NCI-H446 treated with DMSO at 0.1 percent for 48 hours (cell line): Measurements from ENCODE around the gene DTNBP1.

Experiments
- DNase-seq: peaks from one replicate; lab custom pipeline; 2025; lab: John Stamatoyannopoulos, UW

Gene DTNBP1, protein sequence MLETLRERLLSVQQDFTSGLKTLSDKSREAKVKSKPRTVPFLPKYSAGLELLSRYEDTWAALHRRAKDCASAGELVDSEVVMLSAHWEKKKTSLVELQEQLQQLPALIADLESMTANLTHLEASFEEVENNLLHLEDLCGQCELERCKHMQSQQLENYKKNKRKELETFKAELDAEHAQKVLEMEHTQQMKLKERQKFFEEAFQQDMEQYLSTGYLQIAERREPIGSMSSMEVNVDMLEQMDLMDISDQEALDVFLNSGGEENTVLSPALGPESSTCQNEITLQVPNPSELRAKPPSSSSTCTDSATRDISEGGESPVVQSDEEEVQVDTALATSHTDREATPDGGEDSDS

DNA sequence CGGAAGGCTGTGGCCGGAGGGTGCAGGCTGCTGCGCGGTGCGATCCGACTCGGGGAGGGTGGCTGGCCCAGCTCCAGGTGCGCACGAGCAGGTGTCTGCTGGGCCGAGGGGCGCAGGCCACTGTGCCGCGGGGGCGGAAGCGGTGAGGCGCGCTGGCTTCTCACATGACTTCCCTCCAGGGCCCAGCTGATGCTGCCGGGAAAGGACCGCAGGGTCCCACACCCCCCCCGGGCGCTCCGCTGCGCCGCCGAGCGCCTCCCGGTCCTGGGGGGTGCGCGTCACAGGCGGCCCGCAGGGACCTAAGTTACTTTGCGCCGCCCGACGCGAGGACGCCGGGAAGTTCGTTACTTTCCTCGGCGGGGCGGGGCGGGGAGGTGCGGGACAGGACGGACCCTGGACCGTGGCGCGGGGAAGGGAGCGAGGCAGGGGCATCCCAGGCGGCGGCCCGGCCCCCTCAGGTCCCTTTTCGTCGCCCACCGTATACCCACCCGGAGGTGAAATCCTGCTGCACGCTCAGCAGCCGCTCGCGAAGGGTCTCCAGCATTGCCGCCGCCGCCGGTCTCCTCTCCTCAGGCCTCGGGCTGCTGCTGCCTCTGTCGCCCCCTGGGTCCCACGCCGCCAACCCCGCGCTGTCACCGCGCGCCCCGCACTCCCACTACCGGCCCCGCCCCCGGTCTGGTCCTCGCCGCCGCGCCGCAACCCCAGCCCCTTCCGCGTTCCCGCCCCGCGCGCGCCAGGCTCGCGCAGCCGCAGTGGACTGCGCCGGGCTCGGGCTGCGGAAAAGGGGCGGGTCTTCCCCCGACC, at the start of gene DTNBP1:
DTNBP1 (minus strand) TSS at position 703 of the 804 bp plus-strand sequence; CDS start at position 544, 159 bp downstream.
- DNase-seq, result peak; percentile 35

DNA sequence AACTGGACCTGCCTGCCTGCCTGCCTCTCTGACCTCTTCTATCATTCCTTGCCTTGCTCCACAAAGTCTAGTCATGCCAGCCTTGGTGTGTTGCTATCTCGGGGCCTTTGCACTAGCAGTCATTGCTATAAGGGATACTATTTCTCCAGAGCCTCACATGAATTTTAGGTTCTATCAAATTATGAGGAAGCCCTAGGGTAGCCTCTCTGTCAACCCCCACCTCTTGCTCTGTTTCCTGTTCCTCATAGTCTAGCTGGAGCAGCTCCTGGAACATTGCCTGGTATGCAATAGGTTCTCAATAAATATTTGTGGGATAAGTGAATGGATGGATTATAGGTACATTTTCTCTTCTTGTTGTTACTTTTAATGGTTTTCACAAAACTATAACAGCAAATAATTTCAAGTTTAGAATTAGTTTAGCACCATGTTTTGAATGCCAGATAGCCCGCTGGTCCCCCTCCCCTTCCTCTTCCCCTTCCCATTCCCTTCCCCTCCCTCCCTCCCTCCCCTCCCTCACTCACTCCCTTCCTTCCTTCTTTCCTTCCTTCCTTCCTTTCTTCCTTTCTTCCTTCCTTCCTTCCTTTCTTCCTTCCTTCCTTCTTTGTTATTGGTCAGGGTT, 46.9 kb upstream of the DTNBP1 start:
- no peak for DNase-seq

DNA sequence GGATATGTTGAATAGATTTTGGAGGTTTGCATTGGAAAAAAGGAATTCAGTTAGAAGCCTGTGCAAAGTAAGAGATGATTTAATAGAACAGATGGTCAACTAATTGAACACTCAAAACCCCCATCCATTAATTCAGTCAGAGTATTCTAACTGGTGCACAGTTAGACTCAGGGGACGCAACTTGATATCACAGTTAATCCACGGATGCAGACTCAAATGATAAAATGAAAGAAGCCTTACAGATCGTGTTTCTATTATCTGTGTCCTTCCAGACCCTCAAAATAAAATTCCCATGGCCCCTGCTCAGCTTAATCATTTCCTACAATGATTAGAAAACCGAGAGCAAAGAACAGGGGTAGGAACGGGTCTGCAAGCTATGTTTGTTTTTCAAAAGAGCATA, 45.4 kb upstream of the DTNBP1 start:
- DNase-seq, result peak; percentile 58

DNA sequence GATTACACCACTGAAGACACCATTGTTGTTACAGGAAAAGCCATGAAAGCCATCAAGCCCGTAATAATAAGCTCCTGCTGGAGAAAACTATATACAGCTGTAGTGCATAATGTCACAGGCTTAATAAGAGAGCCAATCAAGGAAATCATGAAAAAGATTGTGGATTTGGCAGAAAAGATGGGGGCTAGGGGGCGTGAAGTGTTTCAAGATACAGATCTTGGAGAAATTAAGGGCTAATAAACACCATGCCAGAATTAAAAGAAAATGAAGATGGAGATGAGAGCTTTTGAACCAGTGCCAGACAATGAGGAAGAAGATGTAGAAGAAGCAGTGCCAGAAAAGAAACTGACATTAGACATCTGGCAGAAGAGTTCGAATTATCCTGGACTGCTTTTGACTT, 43.2 kb upstream of the DTNBP1 start:
- DNase-seq, result no peak

DNA sequence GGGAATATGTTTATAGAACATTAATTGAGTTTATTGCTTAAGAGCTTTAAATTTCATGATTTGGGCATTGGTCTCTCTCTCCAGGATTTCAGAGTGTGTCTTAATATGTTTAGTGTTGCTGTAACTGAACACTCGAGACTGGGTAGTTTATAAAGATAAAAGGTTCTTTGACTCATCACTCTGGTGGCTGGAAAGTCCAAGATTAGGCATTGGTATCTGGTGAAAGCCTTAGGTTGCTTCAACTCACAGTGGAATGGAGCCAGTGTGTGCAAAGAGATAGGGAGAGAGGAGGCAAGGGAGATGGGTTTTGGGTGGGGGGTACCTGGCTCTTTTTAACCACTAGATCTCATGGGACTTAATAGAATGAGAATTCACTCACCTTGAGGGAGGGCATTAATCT, 35.6 kb upstream of the DTNBP1 start:
- no peak for DNase-seq

DNA sequence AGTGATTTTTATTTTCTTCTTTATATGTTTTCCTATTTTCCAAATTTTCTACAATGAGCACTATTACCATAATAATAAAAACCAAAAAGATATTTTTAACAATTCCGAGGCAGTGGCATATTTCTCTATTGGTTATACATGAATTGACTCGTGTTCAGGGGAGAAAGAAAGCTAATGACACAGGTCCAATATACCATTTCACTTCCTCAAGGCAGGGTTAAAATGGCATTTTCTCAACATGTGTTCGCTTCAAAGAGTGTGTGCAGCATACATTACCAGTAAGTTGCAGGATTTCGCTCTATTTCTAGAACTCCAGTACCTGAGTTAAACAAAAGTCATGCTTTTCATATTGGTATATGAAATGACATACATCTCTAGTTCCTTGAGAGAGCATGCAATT, 35.1 kb upstream of the DTNBP1 start:
- DNase-seq, result no peak

DNA sequence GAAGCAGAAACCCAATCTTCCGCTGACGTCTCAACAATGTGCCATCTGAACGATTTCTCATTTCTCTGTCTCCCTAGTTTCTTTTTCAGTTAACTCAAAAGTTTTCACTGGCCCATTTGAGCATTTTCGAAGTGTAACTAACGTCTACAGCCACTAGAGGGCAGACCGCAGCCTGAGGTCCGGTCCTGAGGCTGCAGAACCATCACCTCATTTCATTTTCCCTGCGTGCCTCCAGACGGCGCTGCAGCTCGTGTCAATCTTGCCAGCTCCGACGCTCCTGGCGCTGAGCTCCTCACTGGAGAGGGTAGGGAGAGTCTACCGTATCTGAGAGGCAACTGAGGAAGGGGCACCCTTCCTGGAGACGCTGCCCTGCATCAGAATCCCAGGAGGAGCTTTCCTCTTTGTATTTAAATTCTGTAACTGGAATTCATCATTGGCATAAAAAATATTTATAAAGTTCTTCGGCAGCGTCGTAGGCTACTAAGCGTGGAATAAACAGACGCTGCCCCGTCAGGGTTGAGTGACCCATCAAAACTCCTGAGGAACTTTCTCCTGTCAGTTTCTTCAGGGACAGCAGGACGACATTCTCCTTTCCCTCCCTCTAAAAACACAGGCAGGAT, 28.5 kb upstream of the DTNBP1 start:
- peak; percentile 70 for DNase-seq

DNA sequence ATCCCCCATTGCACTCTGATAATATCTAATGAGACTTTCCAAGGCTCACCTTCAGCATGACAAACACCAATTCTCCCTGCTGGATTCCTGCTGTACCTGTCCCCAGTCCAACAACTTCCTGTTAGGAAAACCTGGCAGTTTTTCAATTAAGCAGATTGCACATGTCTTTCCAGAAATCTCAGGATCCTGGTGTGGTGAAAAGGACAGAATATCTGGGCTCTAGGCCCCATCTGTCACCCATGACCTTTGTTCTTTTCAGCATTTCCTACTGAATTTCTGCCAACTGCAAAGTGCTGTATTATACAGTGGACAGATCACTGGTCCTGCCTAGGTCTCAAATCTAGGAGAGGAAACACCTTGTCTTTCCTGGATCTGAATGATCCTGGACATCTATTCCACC, 27.7 kb upstream of the DTNBP1 start:
- DNase-seq, result no peak

DNA sequence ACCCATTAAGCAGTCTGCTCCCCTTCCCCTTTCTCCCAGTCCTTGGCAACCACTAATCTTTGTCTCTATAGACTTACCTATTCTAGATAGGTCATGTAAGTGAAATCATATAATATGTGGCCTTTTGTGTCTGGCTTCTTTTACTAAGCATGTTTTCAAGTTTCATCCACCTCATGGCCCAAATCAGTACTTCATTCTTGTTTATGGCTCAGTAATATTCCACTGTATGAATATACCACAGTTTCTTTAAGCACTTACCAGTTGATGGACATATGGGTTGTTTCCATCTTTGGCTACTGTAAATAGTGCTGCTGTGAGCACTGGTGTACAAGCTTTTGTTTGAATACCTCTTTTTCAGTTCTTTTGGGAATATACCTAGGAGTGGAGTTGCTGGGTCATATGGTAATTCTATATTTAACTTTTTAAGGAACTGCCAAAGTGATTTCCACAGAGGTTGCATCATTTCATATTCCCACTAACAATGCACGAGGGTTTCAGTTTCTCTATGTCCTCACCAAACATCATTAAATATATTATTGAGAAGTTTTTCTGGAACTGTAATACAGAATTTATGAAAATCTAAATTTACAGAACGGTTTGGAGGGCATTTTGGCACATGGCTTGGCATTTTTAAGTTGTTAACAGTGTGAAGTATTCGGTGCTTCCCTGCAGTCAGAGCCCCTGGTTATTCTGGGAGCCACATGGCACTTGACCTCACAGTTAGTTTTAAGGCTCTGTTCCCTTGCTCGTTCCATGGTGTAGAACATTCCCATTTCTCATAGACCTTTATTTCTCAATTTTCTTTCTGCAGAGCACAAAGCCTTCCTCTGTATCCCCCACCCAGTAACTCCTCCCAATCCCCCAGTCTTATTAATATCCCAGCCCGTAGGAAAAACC, 27.0 kb upstream of the DTNBP1 start:
- DNase-seq, result no peak

DNA sequence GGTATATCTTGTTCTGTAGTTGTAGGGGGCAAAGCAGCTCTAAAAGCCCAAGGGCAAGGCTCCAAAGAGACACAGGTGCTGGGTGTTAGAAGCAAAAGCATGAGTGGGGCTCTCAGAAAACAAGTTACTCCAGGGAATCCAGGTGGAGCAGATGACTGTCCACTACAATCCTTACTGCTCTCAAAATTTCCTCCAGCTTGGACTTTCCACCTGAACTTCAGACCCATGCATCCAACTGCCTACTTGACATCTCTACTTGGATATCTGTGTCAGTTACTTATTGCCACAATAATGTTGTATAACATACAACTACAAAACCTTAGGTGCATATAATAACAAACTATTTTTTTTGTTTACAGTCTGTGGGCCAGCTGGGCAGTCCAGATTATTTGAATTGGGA, 22.8 kb upstream of the DTNBP1 start:
- DNase-seq, result no peak

DNA sequence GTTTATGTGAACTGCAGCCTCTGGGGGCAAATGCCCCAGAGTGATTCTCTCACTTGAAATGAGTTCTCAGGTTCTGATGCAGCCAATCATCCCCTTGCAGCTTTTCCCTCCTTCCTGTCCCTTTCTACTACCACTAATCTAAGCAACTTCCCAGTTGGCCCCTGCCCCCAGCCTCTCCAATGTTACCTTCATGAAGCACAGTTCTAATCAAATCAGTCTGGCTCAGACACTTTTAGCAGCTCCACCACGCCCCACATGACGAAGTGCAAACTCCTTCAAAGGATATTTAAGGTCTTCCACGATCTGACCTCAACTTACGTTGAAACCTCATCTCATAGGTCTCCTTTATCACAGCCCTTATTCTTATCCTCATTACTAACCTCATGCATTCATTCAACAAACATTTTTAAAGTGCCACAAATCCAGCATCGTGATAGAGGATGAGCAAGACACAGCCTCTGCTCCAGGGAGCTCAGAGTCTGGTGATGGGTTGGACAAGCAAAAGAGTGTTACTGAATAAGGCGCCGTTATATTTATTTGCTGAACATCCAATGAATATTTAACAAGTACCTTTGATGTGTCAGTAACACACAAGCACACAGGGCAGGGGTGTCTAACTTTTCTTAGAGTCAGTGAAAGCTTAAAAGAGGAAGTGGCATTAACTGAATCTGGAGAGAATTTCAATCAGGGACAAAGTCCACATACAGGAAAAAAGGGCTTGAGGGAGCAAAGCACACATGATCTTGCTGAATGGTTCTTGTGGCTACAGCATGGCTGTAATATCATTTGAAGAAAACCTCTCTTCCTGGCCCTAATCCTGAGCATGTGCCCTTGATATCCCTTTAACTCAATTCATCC, 20.4 kb upstream of the DTNBP1 start:
- DNase-seq, result no peak

DNA sequence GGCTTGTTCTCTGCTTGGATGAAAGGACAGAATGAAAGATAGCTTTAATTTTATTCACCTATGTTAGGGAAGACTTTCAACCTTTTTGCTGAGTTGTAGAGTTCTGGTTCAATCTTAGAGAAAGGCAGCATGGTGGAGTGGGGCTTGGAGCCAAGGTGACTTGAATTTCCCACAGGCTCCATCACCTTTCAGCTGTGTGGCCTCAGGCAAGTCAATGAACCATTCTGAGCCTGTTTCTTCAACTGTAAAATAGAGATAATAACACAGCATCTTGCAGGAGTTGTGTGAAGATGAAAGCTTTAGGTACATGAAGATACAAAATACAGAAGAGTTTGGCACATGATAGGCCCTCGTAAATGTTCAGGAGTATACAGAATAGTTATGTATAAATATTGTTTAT, 19.1 kb upstream of the DTNBP1 start:
- DNase-seq, result no peak

DNA sequence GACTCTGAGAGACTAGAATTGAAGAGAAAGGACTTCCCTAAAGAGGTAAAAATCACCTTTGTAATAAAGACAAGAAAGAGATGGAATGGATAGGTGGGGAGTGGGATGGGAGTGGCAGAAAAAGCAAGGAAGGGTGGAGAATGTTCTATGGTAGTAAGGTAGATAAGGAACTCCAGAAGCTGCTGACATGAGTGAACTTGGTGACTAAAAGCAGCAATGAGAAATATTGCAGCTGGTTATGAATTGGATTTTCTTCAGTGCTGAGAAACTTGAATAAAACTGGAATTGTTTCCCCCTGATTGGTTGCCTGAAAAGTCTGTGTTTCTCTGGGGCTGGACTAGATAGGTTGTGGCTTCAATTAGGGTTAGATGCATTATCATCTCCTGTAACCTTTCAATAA, 15.7 kb upstream of the DTNBP1 start:
- DNase-seq, result no peak

DNA sequence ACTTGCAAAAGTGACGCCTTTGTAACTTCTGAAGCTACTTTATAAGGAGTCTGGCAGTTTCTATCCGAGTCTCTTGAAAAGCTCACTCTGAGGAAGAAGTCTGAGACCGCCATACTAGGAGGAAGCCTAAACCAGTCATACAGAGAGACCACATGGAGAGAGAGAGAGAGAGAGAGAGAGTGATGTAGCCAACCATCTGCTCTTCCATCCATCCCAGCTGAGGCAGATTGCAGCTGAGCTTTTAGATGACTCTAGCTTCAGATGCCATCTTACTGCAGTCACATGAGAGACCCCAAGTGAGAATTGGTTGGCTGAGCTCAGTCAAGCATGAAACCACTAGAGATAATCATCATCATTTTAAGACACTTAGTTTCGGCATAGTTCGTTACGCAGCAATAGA, 15.0 kb upstream of the DTNBP1 start:
- no peak for DNase-seq

DNA sequence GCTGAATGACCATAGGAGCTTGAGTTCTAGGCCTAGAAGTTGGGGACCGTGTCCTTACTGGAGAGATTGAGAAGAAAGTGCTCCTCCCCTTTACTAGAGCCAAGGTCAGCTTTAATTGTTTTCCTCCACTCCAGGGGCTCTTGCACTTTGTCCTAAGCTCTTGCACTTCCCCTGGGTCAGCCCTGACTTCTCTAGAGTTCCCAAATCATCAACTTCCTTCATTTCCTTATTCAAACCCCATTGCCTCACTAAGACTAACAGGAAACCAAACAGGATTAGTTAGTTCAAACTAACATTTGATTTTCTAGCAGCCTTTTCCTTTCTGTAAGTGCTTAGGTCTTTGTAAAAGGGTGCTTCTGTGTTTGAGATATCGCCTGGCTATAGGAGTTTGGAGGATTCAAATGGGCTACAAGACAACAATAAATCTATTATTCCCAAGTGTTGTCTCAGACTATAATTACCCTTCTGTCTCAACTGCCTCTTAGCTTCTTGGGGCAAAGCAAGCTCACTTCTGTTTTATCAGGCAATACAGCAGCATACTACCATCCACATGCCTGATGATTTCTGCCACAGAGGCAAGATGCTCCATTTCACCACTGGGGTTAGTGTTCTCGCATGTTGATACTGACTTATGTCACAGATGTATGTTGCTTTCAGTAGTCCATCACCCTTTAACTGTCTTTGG, 12.8 kb upstream of the DTNBP1 start:
- no peak for DNase-seq

DNA sequence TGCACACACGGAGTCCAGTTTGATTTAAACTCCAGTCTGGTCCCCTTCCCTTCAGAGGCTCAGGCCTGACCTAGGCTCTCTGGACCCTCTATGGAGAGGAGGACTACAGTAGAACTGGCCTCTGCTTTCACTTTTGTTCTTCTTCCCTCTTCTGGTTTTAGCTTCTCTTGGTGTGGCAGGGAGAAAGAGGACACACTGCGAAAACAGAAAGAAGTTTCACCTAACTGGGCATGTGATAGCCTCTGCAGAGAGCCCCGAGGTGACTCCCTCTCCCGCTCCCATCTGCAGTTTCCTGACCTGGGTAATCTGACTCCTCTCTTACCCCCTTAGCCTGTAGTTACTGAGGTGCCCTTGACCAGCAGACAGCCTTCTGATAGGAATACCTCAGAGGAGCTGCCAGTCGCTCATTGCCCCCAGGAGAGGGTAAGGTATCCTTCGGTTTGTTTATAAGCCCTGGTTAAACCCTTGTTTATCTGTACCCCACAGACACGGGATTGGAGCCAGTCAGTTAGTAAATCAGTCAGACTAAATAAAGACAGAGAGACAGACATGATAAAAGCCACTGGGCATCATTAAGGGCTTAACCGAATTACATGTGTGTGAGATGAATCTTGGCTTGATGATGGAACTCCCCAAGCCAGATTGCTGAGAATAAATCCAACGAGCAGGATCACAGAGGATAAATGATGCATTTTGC, 12.0 kb upstream of the DTNBP1 start:
- no peak for DNase-seq

DNA sequence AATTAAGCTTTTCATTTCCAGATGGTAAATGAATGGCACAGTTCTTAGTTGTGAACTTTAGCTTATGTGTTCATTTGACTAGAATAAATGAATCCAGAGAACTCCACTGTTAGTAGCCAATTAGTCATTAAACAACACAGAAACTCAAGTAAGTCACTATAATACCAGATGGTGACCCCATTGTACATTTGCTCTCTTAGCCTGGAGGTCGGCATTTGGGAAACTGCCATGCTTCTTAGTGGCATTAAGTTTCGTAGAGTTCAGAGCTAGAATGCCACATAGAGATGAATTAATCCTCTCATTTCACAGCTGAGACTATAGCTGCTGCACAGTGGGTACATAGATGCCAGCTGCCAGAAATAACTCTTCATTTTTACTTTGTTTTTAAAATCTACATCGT, 10.8 kb upstream of the DTNBP1 start:
- DNase-seq, result peak; percentile 55

DNA sequence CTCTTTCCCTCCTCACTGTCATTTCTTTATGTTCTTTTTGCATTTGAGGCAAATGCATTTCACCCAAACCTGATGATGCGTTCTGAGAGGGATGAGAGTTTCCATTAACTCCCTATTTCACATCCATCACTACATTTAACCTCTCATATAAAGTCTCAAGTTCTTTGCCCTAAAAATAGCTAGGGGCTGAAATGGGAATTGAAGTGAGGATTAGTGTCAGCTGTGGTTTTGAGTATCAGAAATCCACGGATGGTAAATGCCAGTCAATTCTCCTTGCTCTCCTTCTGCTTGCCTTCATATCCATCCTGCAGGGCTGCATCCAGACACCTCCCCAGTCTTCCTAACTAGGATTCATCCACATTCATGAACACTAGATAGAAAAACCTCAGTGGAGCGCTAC, 10.0 kb upstream of the DTNBP1 start:
- DNase-seq, result no peak

DNA sequence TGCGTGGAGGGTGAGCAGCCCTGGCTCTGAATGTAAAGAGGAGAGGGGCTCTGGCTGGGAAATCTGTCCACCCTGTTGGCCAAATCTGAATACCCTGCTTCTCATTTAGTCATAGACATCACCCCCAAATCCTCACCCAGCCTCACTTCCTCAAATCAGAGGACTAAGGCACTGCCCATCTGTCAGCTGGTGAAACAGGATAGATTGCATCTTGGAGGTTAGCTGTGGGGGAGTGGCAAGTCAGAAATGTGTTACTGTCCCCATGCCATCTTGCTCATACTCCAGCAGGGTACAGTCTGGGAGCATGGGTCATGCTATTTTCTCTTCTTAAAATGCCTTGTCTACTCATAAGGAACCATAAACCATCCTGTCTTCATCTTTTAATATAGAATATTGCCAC, 9.5 kb upstream of the DTNBP1 start:
- no peak for DNase-seq
